ENCODE data around the gene TDP2.
A peak's percentile ranks its signal among the peaks of the same experiment; 100 is the strongest.
"Not testable (repeated sequence)": the region's sequence is repeated elsewhere in the genome, so short reads cannot be mapped to it uniquely, and the experiment has no call there.

Gene TDP2, protein sequence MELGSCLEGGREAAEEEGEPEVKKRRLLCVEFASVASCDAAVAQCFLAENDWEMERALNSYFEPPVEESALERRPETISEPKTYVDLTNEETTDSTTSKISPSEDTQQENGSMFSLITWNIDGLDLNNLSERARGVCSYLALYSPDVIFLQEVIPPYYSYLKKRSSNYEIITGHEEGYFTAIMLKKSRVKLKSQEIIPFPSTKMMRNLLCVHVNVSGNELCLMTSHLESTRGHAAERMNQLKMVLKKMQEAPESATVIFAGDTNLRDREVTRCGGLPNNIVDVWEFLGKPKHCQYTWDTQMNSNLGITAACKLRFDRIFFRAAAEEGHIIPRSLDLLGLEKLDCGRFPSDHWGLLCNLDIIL

DNA sequence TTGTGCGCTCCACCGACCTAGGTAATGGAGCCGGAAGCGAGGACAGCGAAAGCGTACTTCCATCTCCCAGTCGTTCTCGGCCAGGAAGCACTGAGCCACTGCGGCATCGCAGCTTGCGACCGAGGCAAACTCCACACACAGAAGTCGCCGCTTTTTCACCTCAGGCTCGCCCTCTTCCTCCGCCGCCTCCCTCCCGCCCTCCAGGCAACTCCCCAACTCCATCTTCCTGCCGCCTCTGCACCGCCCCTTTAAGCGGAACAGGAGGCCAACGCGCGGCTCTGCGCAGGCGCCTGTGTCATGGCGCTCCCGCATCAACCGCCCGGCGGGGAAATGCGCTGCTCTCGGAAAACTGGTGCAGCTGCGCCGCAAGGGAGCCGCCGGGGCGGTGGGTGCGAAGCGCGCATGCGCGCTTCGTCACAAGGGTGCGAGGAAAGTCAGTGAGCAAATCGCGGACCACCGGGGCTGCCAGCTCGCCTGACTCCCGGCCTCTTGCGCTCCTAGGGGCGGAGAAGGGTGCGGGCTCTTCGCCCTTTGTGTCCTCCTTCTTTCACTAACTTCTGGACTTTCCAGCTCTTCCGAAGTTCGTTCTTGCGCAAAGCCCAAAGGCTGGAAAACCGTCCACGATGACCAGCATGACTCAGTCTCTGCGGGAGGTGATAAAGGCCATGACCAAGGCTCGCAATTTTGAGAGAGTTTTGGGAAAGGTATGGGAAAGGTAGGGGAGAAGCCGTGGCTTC, at the start of gene TDP2, which contains the start of gene ACOT13:
TSS of gene TDP2 (minus strand) at position 259 of the 737 bp plus-strand sequence. CDS start at position 222, 37 bp downstream.
TSS of gene ACOT13 (plus strand) at position 437 of the 737 bp plus-strand sequence. CDS start at position 624, 187 bp downstream.
- FAIRE-seq (no peak), DNase-seq (ENCODE audit: low spot score) (peak; percentile 88)

DNA sequence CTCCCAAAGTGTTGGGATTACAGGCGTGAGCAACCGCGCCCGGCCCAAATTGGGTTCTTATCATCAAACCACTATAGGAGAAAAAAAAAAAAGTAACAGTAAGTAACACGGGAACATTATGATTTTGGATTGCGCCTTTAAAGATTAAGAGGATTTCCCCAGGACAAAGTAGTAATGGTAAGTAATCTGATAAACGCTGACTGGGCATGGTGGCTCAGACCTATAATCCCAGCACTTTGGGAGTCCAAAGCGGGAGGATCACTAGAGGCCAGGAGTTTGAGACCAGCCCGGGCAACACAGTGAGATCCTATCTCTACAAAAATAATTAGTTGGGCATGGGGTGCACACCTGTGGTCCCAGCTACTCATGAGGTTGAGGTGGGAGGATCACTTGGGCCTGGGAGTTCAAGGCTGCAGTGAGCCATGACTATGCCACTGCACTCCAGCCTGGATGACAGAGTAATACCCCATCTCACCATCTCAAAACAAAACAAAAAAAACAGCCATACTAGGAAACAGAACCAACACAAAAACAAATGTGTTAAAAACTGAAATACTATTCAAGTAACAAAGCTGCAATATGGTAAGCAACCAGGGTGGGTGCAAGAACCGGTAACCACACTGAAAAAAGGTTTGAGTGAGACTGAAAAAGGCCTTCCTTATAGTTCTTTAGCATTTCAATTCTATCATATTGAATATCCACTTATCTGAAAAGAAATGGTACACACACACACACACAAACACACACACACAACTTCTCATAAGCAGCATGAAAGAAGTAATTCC, 44.0 kb upstream of the TDP2 start:
- no peak for FAIRE-seq
- DNase-seq (ENCODE audit: low spot score), result no peak

DNA sequence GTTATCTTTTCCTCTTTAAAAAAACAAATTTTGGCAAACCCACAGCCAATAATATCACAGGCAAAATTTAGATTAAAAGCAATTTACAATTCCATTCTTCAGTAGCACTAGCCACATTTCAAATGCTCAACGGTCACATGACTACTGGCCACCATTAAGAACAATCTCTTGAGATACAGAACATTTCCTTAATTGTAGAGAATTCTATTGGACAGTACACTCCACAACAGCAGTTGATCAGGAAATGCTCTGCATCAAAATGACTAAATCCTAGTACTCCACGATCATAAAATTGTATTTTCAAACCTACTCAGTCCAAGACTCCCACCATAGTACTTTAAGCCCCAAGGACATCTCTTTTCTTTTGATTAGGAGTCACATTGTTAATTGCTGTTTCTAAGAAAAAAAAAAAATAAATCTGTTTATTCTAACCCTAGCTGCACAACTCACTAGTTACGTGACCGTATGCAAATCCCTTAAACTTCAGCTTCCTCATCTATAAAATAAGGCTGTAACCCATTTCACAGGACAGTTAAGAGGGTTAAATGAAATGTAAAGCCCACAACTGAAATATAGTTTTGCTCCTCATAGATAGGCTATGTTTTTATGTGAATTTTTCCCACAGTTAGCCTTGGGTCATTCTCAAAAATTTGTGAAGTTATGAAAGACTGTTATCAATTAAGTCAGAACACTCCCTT, 42.5 kb upstream of the TDP2 start:
- DNase-seq (ENCODE audit: low spot score), result no peak
- FAIRE-seq, result no peak

DNA sequence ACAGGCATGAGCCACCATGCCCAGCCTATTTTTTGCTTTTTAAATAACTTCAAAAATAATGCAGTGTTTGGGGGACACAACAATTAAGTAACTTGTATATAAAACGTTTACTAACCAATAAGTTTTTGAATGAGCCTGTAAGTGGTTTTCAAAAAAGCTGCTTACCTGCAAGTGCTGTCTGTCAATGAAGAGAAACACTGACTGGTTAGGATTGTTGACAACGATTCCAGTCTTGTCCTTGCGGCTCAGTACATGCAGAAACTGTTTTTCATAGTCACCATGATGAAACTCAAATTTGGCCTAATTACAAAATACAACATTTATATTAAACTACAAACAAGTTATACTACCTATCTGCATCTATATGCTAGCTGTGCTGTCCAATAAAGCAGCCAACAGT, 41.9 kb upstream of the TDP2 start:
- FAIRE-seq (no peak), DNase-seq (ENCODE audit: low spot score) (no peak)

DNA sequence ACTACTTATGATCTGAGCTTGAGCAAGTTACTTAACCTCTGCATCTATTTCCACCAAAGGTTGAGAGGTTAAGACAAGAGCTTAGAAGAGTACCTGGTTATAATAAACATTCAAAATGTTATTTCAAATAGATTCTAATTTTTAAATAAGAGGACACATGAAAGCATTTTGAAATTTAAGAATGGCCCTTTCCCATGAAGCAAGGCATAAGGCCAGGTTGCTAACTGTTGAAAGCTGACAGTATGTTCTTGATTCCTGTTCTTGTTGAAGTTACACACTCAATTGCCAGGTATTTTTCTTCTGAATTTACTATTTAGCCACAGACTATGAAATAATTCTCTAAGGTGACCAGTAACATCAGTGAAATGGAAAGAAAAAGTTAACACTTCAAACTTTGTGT, 37.8 kb upstream of the TDP2 start:
- DNase-seq (ENCODE audit: low spot score) (no peak), FAIRE-seq (no peak)

DNA sequence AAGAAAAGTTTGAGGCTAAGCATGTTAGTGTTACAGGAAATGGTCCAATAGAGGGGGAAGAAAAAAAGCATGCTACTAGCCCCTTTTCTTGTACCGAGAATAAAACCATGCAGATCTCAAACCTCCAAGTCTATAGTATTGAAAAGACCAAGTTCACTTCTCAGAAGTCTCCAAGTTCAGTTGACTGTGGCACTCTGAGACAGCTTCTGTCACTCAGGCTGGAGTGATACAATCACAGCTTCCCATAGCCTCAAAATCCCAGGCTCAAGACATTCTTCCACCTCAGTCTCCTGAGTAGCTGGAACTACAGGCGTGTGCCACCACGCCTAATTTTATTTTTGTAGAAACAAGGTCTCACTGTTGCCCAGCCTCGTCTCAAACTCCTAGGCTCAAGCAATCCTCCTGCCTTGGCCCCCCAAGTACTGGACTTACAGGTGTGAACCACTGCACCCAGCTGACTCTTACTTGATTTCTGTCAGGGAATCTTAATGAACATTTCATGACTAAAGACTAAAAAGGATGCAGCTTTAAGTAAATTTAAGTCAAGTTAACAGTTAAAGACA, 36.1 kb upstream of the TDP2 start:
- FAIRE-seq (no peak), DNase-seq (ENCODE audit: low spot score) (no peak)

DNA sequence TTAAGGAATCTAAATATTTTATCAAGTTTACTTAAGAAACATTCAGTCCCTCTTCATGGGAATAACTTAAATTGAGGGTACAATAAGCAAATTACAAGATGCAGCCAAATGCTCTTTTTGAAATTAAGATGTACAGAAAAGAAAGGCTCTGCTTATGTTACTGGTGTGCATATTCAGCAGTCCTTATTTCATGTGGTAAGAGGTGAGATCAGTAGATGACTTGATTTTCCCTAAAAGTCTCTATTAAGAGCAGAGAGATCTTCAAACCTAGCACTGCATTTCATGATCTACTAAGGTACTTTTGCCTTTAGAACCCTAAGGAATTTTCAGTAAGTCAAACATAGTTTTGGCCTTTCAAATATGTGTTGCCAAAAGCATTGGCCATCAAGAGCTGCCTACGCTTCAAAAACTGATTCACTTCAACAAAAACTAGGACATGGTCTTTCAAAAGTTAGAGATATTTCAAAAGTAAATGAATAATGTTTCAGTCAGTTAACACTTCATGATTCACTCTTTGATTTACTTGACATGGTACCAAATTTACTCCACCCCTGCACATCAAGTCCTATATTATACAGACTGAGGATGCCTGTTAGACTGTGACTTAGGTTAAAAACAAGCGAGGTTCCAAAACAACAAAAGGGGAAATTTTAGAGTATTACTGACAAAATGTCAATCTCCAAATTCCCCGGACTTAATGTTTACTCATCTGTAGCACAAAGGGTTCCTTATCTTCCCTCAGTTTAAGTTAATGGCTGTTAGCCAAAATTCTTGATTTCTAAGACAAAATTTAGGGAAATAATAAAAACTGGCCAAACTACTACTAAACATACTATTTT, 33.0 kb upstream of the TDP2 start:
- FAIRE-seq (no peak), DNase-seq (ENCODE audit: low spot score) (no peak)

DNA sequence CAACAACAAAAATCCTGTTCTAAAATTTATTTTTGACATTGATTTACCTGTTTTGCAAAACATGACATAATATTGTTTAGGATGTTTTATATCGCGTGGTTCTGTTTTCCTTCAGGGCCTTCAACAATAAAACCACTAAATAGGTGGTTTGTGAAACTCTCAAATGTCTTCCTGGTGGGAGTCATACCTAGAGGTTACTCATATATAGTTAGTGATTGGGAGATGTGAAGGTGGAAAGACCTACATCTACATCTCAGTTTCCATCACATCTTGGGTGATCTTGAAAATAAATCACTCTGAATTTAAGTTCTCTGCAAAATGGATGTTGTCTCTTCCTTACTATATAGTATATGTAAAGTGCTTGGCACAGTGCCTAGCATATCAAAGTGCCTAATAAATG, 29.4 kb upstream of the TDP2 start:
- DNase-seq (ENCODE audit: low spot score), result no peak
- no peak for FAIRE-seq

DNA sequence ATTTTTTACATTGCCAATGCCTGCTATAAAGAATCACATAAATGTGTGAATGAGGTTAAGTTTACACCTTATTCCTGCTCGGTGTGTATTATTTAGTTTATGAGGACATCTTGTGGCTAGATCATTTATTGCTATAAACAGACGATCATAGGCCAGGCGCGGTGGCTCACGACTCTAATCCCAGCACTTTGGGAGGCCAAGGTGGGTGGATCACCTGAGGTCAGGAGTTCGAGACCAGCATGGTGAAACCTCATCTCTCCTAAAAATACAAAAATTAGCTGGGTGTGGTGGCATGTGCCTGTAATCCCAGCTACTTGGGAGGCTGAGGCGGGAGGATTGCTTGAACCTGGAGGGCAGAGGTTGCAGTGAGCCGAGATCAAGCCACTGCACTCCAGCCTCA, 28.9 kb upstream of the TDP2 start:
- not testable (repeated sequence) for FAIRE-seq
- peak; percentile 42 for DNase-seq (ENCODE audit: low spot score)

DNA sequence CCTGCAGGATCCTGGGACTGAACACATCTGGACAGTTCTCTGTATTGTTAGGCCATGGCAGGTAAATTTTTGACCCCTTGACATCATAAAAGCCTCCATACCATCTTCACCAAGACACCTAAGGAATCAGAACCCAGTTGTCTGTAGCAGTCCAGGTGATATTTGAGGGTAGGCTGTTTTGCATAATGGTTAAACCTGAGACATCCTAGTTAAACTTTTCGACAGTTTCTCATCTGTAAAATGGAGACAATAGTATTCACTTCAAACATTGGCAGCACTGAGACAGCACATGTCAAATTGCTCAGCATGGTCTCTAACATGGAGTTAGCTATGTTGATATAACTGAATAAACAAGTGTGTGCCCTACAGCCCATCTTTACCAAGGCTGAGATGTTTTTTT, 27.5 kb upstream of the TDP2 start:
- FAIRE-seq (no peak), DNase-seq (ENCODE audit: low spot score) (no peak)

DNA sequence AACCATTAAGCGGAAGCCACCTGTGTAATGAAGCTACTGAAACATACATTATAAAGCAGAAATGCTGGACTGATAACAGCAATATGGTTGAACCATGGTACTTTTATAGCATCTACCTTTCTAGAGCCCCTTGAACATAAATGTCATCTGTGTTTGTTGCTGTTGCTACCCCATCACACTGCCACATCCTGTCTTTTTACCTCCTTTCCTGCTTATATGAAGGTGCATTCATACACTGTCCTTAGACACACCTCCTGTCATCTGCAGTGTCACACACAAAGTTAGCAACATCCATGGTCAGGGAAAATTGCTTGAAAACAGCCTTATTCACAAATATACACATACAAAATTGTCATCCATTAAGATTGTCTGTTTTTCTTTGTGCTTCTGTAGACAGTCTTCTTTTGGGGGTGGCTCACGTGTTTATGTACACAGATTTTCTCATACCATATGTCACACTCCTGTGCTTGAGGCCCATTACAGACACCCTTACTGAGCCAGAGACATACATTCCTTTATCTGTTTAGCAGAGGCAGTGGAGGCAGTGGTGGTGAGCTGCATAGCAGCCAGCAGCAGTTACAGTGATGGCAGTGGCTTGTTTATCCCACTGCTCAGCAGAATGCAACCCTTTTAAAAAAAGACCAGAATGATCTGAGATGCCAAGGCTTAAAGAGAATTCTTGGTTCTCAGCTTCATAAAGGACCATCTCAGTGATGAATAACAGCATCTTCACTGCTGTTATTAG, 26.3 kb upstream of the TDP2 start:
- FAIRE-seq, result no peak
- no peak for DNase-seq (ENCODE audit: low spot score)

DNA sequence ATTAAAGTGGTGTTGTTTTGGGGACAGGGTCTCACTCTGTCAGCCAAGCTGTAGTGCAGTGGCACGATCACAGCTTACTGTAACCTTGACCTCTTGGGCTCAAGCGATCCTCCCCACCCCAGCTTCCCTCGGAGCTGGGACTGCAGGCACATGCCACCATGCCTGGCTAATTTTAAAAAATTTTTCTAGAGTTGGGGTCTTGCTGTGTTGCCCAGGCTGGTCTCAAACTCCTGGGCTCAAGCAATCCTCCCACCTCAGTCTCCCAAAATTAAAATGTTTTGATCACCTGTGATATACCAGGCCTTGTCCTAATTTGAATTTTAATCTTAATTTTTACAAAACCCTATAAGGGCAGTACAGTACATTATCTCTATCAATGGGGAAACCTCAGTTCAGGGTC, 25.7 kb upstream of the TDP2 start:
- FAIRE-seq, result no peak
- no peak for DNase-seq (ENCODE audit: low spot score)

DNA sequence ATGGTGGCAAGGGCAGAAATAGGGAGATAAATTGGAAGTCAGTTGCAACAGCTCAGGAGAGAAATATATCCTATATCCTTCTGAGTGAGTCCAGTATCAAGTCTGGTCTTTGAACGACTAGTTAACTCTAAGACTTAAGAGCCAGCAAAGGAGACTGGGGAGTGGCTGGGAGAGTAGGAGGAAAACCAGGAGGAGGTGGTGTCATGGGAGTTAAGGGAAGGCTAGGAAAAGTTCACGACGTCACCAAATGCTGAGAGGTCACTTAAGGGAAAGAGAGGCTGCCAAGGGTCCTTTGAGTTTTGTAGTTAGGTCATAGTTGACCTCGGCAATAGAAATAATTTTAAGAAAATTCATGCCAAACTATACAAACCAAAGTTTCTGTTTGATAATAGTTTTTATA, 25.3 kb upstream of the TDP2 start:
- FAIRE-seq (no peak), DNase-seq (ENCODE audit: low spot score) (no peak)

DNA sequence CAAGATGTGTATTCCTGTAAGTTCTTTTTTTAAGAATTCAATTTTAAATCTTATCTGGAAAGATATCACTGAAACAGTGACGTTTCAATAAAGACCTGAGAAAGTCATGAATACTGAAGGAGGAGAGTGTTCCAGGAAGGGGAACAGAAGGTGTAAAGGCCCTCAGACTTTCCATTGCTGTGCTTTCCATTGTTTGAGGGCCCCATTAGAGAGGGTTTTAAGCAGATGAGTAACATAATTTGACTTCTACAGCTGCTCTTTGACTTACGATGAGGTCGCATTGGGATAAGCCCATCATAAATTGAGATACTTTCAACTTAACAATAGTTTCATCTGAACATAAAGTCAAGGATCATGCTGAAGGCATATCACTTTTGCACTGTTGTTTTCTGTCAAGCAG, 24.9 kb upstream of the TDP2 start:
- DNase-seq (ENCODE audit: low spot score) (no peak), FAIRE-seq (no peak)

DNA sequence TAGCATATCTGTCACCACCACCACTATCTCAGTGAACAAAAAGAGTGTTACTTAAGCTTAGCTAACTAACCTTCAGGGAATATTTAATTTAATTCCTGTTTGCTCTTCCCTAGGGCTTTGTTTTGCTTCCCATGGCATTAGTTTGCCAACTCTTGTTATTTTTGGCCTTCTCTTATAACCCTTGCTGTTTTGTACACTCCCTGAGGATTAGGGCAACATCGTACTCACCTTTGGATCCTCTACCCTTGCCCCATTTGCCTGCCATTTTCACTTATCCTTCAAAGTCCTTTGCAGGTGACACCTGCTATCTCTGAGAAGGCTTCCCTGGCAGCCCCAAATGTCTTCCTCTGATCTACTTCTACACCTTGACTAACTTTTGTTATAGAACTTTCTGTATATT, 23.9 kb upstream of the TDP2 start:
- DNase-seq (ENCODE audit: low spot score) (no peak), FAIRE-seq (no peak)

DNA sequence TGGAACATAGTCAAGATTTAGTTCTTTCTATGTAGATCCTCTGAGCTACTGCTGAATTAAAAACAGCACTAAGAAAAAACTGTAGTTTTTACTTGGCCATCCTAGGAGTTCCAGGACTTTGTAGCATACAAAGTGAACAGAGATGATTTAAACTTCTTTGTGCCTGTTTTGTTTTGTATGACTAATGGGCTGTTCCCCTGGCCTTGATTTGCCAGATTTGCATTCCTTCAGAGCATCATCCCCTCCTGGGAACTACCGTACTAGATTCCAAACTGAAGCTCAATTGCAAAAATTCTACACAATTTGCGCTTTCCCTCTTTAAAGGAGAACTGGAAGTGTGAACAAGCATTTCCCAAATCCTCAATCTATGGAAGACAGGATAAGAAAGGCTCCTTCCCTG, 23.3 kb upstream of the TDP2 start:
- DNase-seq (ENCODE audit: low spot score), result no peak
- FAIRE-seq, result no peak

DNA sequence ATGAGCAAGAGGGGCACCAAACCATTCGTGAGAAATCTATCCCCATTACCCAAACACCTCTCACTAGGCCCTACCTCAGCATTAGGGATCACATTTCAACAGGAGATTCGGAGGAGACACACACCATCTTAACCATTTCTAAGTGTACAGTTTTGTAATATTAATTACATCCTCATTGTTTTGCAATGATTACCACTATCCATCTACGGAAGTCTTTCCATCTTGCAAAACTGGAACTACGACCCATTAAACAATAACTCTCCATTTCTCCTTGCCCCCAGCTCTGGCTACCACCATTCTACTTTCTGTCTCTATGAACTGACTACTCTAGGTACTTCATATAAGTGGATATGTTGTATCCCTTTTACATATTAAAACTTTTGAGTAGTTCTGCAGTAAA, 20.2 kb upstream of the TDP2 start:
- no peak for FAIRE-seq
- DNase-seq (ENCODE audit: low spot score), result no peak

DNA sequence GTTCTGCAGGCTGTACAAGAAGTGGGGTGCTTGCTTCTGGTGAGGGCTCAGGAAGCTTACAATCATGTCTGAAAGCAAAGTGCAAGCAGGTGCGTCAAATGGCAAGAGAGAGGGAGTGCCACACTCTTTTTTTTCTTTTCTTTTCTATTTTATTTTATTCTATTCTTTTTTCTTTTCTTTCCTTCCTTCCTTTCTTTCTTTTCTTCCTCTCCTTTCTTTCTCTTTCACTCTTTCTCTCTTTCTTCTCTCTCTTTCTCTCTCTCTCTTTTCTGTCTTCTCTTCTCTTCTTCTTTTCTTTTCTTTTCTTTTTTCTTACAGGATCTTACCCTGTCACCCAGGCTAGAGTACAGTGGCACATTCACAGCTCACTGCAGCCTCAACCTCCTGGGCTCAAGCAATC, 19.7 kb upstream of the TDP2 start:
- FAIRE-seq, result no peak
- no peak for DNase-seq (ENCODE audit: low spot score)

Measured in RCC 7860 (cell line).